GM12872 (cell line): ENCODE results near the gene PRSS1.

Source experiments
- CTCF ChIP-seq: IDR thresholded peaks from 3 replicates; pipeline ENCODE4 v1.5.1; 2011; ENCODE audit warnings: low read depth, mild to moderate bottlenecking, low read length, moderate library complexity; ENCODE audit not compliant: insufficient read depth

The PRSS1 gene

DNA sequence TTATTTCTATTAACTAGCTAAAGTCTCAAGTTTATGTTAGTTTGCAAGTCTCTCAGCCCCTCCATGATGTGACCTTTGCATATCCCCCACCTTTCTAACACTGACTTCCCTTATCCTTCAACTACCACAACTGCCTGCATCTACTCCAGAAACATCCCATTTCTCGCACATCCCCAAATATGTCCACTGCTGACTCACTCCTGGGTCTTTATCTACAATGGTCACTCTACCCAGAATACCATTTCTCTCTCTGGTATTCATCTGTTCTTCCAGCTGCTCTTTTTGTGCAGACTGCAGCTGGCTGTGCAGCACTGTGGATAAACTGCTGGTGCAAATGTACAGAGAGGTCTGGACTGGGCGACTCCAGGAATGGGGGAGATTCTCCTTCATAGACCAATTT lies 32.7 kb upstream of the PRSS1 start:
- no peak for TF ChIP-seq CTCF

DNA sequence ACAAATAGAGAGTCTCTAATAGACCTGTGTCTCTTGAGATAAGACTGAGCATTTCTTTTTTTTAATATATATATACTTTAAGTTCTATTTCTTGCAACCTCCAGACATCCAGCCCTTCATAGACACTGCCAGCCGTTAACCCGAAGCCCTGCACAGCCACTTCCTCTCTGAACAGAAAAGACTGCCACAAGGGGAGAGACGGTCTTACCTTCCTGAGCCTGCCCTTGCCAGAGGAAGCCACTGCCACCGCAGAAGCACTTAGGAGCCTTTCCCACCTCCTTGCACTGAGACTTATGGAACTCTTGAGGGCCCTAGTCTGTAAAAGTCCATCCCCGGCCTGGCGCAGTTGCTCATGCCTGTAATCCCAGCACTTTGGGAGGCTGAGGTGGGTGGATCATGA lies 31.8 kb upstream of the PRSS1 start:
- no peak for TF ChIP-seq CTCF

GRCh38 chr7:142718313-142718712 lies 31.0 kb upstream of the PRSS1 start:
- no peak for TF ChIP-seq CTCF

GRCh38 chr7:142720172-142720773 lies 29.0 kb upstream of the PRSS1 start:
- TF ChIP-seq CTCF: no peak

GRCh38 chr7:142720986-142721385 lies 28.3 kb upstream of the PRSS1 start:
- TF ChIP-seq CTCF: no peak

GRCh38 chr7:142722248-142722794 lies 27.0 kb upstream of the PRSS1 start:
- TF ChIP-seq CTCF: no peak

DNA sequence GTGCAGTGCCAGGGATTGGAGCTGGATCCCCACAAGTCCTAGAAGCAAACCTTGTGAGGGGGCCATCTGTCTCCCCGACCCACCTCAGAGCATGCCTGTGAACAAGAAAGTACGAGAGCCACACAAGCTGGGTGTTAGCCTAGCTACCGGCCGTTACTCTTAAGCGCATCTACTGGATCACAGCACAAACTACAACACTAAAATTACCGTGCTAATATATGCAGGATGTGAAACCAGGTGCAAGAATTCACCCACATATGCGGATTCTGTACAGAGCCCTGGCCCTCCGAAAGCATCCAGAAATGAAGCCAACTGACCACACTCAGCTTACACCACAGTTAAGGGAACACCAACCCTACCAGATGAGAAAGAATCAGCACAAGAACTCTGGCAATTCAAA lies 16.0 kb upstream of the PRSS1 start:
- no peak for TF ChIP-seq CTCF
